ENCODE data around the gene NFE2L2. TPM values are rescaled to one million over a fixed set of nuclear protein-coding genes. Genes with fewer than 3 reads are reported as not detected.

NFE2L2 gene
- total RNA-seq (10 to 100 TPM; 39.0 to 67.9 (median 57.6) TPM), polyA plus RNA-seq (10 to 100 TPM; 26.4 to 28.8 TPM)
- long read RNA-seq, donor 1, transcript NFE2L2-202 (5 exons, 2,651 nt), result minor isoform, 7 of 58 reads
- long read RNA-seq, donor 1, transcript NFE2L2-201 (5 exons, 2,853 nt), result major isoform, 42 of 58 reads
- long read RNA-seq, donor 1, partial matches to known transcripts, result 1 of 58 reads
- long read RNA-seq, donor 1, other reads (novel, unspliced or antisense), result 7 of 58 reads
- long read RNA-seq, donor 2, transcript NFE2L2-202 (5 exons, 2,651 nt), result minor isoform, 6 of 40 reads
- long read RNA-seq, donor 2, transcript NFE2L2-201 (5 exons, 2,853 nt), result major isoform, 31 of 40 reads
- long read RNA-seq, donor 2, partial matches to known transcripts, result 1 of 40 reads
- long read RNA-seq, donor 2, other reads (novel, unspliced or antisense), result 2 of 40 reads
- long read RNA-seq, donor 3, transcript NFE2L2-201 (5 exons, 2,853 nt), result major isoform, 168 of 211 reads
- long read RNA-seq, donor 3, transcript NFE2L2-202 (5 exons, 2,651 nt), result minor isoform, 21 of 211 reads
- long read RNA-seq, donor 3, partial matches to known transcripts, result 5 of 211 reads
- long read RNA-seq, donor 3, other reads (novel, unspliced or antisense), result 17 of 211 reads

DNA sequence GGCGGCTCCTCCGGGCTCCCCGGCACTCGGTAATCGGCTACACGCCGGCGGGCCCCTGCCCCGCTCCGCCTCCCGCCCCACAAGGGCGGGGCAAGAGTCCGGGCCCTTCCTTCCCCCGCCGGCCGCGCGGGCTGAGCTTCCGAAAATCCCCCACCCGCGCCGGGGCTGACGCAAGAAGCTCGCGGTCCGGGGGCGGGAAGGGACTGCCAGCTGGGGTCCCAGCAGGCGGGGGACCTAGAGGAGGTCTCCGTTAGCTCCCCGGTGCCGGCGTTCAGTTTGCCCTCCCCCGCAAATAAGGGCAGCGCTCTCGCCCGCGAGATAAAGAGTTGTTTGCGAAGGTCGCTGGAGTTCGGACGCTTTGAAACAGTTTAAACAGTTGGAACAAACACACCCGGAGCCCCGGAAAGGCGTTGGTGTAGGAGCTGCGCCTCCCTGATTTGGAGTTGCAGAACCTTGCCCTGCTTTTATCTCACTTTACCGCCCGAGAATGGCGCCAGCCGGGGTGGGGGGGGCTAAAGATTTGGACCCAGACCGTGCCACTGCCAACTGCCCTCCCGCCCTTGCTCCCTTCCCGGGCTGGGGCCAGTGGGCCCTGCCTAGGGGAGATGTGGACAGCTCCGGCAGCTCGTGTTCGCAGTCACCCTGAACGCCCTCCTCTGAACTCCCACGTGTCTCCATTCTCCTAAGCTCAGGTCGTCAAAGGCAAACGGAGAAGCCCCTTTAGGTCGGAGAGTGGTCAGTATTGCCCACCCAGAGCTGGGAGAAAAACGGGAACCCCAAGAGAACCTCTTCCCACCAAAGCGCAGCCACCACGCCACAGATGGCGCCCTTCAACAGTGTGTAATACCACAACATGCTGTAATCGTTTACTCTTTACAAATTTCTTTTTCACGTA is at the start of gene NFE2L2:
Gene NFE2L2, minus strand, starts transcription at position 35 of the 895 bp plus-strand sequence. CDS start 151 bp downstream, outside the sequence.
- H3K36me3 ChIP-seq, result no peaks in the 10 kb centered on the region
- peaks cover 3 to 42% (median 37%) of the 10 kb centered on the region in 9 donors for H3K4me1 ChIP-seq
- TF ChIP-seq CTCF (IDR thresholded peaks at IDR 0.05), result peak in 8 of 9 donors; percentile 6 to 64 (median 41)
- intact Hi-C loops (cut with DNase I), result loop anchor here in 9 of 10 donors (1.0 to 10.0 kb wide), 11 partner anchors 30 to 130 kb away; partner anchors contain the start of genes HNRNPA3 (in 2 of the 9) and AGPS (in 1 of the 9)
- 0% methylated on average over 62 to 66 of the region's 66 CpGs for WGBS, 2 donors
- peak within 1 kb of the TSS; percentile 79 to 97 (median 94) for H3K4me3 ChIP-seq
- no peaks in the 10 kb centered on the region for H3K9me3 ChIP-seq
- DNase-seq (peak; percentile 94 to 96), ATAC-seq (peak; percentile 88 to 92 (median 90))
- no peaks in the 10 kb centered on the region for H3K27me3 ChIP-seq
- peak within 1 kb of the TSS; percentile 96 to 100 (median 100) for H3K27ac ChIP-seq

- Histone ChIP-seq H3K4me1 (peaks cover 0 to 10% (median 0%) of the 10 kb centered on the region in 9 donors), H3K27ac (peak overlapping the region in 4 of 10 donors; percentile 15 to 29 (median 19)), H3K9me3 (no peaks in the 10 kb centered on the region), H3K4me3 (no peak overlapping the region), H3K36me3 (no peaks in the 10 kb centered on the region), H3K27me3 (no peaks in the 10 kb centered on the region)
- 78 to 88% methylated on average over 1 of the region's 1 CpG for WGBS, 2 donors
- intact Hi-C loops (cut with DNase I), result no loop called here
- no peak for DNase-seq
- no peak for TF ChIP-seq CTCF (IDR thresholded peaks at IDR 0.05)
- peak in 7 of 8 donors; percentile 34 to 86 (median 74) for ATAC-seq
Measured at GRCh38 chr2:177314194-177314593, 49.7 kb upstream of the NFE2L2 start.

- H3K4me3 ChIP-seq, result no peak overlapping the region
- no peaks in the 10 kb centered on the region for H3K9me3 ChIP-seq
- ATAC-seq, result no peak
- peaks cover 0 to 18% (median 0%) of the 10 kb centered on the region in 9 donors for H3K4me1 ChIP-seq
- H3K27me3 ChIP-seq, result no peaks in the 10 kb centered on the region
- no peak overlapping the region for H3K27ac ChIP-seq
- H3K36me3 ChIP-seq, result no peaks in the 10 kb centered on the region
- DNase-seq, result no peak
- WGBS, 2 donors, result 85 to 87% methylated on average over 2 of the region's 2 CpGs
- intact Hi-C loops (cut with DNase I), result no loop called here
- no peak for TF ChIP-seq CTCF (IDR thresholded peaks at IDR 0.05)
Measured at GRCh38 chr2:177313162-177313781, 48.7 kb upstream of the NFE2L2 start.

All from heart right ventricle (tissue), 16 donors.